ENCODE results near the gene ZBTB37.
A peak's percentile ranks its signal among the peaks of the same experiment; 100 is the strongest.
"Not testable (repeated sequence)": the region's sequence is repeated elsewhere in the genome, so short reads cannot be mapped to it uniquely, and the experiment has no call there.

ZBTB37 gene

GRCh38 chr1:173866413-173867115, 1.6 kb upstream of the ZBTB37 start:
- DNase-seq = no peak

GRCh38 chr1:173867141-173867752, 933 bp upstream of the ZBTB37 start:
- DNase-seq = peak; percentile 11

- peak; percentile 97 for DNase-seq
These were observed 371 bp upstream of the ZBTB37 start, which contains the start of gene GAS5 for GRCh38 chr1:173867753-173868265. GAS5 (minus strand) TSS chr1:173867989.

- no peak for DNase-seq
These were observed 810 bp downstream of the ZBTB37 start for GRCh38 chr1:173869021-173869359.

GRCh38 chr1:173870252-173871075, 2.3 kb downstream of the ZBTB37 start:
- DNase-seq = no peak

- no peak for DNase-seq
These were observed 2.9 kb downstream of the ZBTB37 start for GRCh38 chr1:173871091-173871490.

GRCh38 chr1:173871500-173871899, 3.3 kb downstream of the ZBTB37 start:
- DNase-seq = no peak

- DNase-seq = no peak
These were observed 8.6 kb downstream of the ZBTB37 start for GRCh38 chr1:173876732-173877131.

GRCh38 chr1:173878251-173878650, 10.1 kb downstream of the ZBTB37 start:
- DNase-seq = no peak

- not testable (repeated sequence) for DNase-seq
These were observed 12.9 kb downstream of the ZBTB37 start for GRCh38 chr1:173881117-173881516.

GRCh38 chr1:173884701-173885100, 16.5 kb downstream of the ZBTB37 start:
- DNase-seq = no peak

GRCh38 chr1:173886746-173887611, 18.8 kb downstream of the ZBTB37 start:
- DNase-seq = no peak

GRCh38 chr1:173887627-173888026, 19.4 kb downstream of the ZBTB37 start:
- no peak for DNase-seq

- no peak for DNase-seq
These were observed 20.6 kb downstream of the ZBTB37 start for GRCh38 chr1:173888749-173889148.

GRCh38 chr1:173889885-173890284, 21.7 kb downstream of the ZBTB37 start:
- DNase-seq = no peak

- DNase-seq = no peak
These were observed 25.4 kb downstream of the ZBTB37 start for GRCh38 chr1:173893611-173894010.

- no peak for DNase-seq
These were observed 26.0 kb downstream of the ZBTB37 start for GRCh38 chr1:173894189-173894588.

- DNase-seq = no peak
These were observed 32.2 kb downstream of the ZBTB37 start for GRCh38 chr1:173900427-173900826.

- DNase-seq = no peak
These were observed 32.8 kb downstream of the ZBTB37 start for GRCh38 chr1:173900992-173901391.

- DNase-seq = no peak
These were observed 35.8 kb downstream of the ZBTB37 start for GRCh38 chr1:173903827-173904531.

GRCh38 chr1:173913111-173913510, 44.9 kb downstream of the ZBTB37 start:
- DNase-seq = no peak

- no peak for DNase-seq
These were observed 46.2 kb downstream of the ZBTB37 start for GRCh38 chr1:173914366-173914871.

All from activated CD4-positive, alpha-beta T cell treated with anti-CD3 and anti-CD28 coated beads for 1 hour (primary cell).